ENCODE data around the gene RB1.

Gene RB1

GRCh38 chr13:48493851-48494250 is 190.3 kb downstream of the RB1 start:
- no peak for DNase-seq (ENCODE audit: low read depth)

- DNase-seq (ENCODE audit: low read depth) = no peak
Observed at GRCh38 chr13:48494874-48495273, 191.3 kb downstream of the RB1 start.

- no peak for DNase-seq (ENCODE audit: low read depth)
Observed at GRCh38 chr13:48496271-48497161, 193.0 kb downstream of the RB1 start.

- DNase-seq (ENCODE audit: low read depth) = no peak
Observed at GRCh38 chr13:48497669-48498068, 194.1 kb downstream of the RB1 start.

GRCh38 chr13:48500652-48501197 is 197.2 kb downstream of the RB1 start:
- peak; percentile 96 for DNase-seq (ENCODE audit: low read depth)

GRCh38 chr13:48501705-48502104 is 198.2 kb downstream of the RB1 start:
- peak; percentile 26 for DNase-seq (ENCODE audit: low read depth)

- no peak for DNase-seq (ENCODE audit: low read depth)
Observed at GRCh38 chr13:48502601-48503319, 199.2 kb downstream of the RB1 start.

GRCh38 chr13:48504606-48505005 is 201.1 kb downstream of the RB1 start:
- DNase-seq (ENCODE audit: low read depth) = no peak

GRCh38 chr13:48505012-48505411 is 201.5 kb downstream of the RB1 start:
- DNase-seq (ENCODE audit: low read depth) = no peak

GRCh38 chr13:48505597-48506091 is 202.1 kb downstream of the RB1 start:
- DNase-seq (ENCODE audit: low read depth) = no peak

GRCh38 chr13:48506092-48506701 is 202.6 kb downstream of the RB1 start:
- DNase-seq (ENCODE audit: low read depth) = no peak

GRCh38 chr13:48507021-48507420 is 203.5 kb downstream of the RB1 start:
- DNase-seq (ENCODE audit: low read depth) = no peak

- DNase-seq (ENCODE audit: low read depth) = no peak
Observed at GRCh38 chr13:48508011-48508410, 204.5 kb downstream of the RB1 start.

GRCh38 chr13:48510698-48511097 is 207.1 kb downstream of the RB1 start:
- DNase-seq (ENCODE audit: low read depth) = no peak

GRCh38 chr13:48511621-48512230 is 208.2 kb downstream of the RB1 start:
- DNase-seq (ENCODE audit: low read depth) = no peak

GRCh38 chr13:48514793-48515192 is 211.2 kb downstream of the RB1 start:
- DNase-seq (ENCODE audit: low read depth) = no peak

GRCh38 chr13:48515732-48516131 is 212.2 kb downstream of the RB1 start:
- no peak for DNase-seq (ENCODE audit: low read depth)

GRCh38 chr13:48518083-48518482 is 214.5 kb downstream of the RB1 start:
- no peak for DNase-seq (ENCODE audit: low read depth)

- no peak for DNase-seq (ENCODE audit: low read depth)
Observed at GRCh38 chr13:48526286-48526685, 222.7 kb downstream of the RB1 start.

GRCh38 chr13:48527955-48528354 is 224.4 kb downstream of the RB1 start:
- no peak for DNase-seq (ENCODE audit: low read depth)

GRCh38 chr13:48528720-48529119 is 225.2 kb downstream of the RB1 start:
- no peak for DNase-seq (ENCODE audit: low read depth)

- no peak for DNase-seq (ENCODE audit: low read depth)
Observed at GRCh38 chr13:48530833-48531232, 227.3 kb downstream of the RB1 start.
